Thyroid gland (tissue), 4 donors: ENCODE measurements around the gene COL24A1. TPM values are rescaled to one million over a fixed set of nuclear protein-coding genes. Genes with fewer than 3 reads are reported as not detected.

Experiments
- DNase-seq, 2 donors: peaks; one replicate each; pipeline ENCODE4 v3.0.0-alpha.2; 2019
- H3K27ac ChIP-seq, 3 donors: fragments of 200-600 bp; sonication (generic); 1 replicate in 2 of 3; 2 replicates in 1 of 3; pipeline ENCODE4 v1.5.1; 2016 to 2019; ENCODE audit warnings: mild to moderate bottlenecking in 1 of 3, moderate library complexity in 1 of 3
- H3K27me3 ChIP-seq: fragments of 200-600 bp; sonication (generic); one replicate; pipeline ENCODE4 v1.5.1; 2019
- H3K36me3 ChIP-seq, 2 donors: fragments of 200-600 bp; sonication (generic); one replicate each; pipeline ENCODE4 v1.5.1; 2016 to 2019
- H3K4me1 ChIP-seq, 2 donors: fragments of 200-600 bp; sonication (generic); one replicate each; pipeline ENCODE4 v1.5.1; 2017 to 2019
- H3K4me3 ChIP-seq, 3 donors: fragments of 200-600 bp; sonication (generic); replicated peaks in 1 of 3; 1 replicate in 2 of 3; 2 replicates in 1 of 3; pipeline ENCODE4 v1.5.1; 2016; ENCODE audit warnings: mild to moderate bottlenecking in 1 of 3
- H3K9me3 ChIP-seq: fragments of 200-600 bp; sonication (generic); one replicate; pipeline ENCODE4 v1.5.1; 2017
- CTCF ChIP-seq, 6 experiments: fragments of 200-600 bp in 3 of 6; fragments of 450-650 bp in 3 of 6; sonication (generic) in 3 of 6; IDR thresholded peaks; one replicate each; pipeline ENCODE4 v1.5.1; 2016 to 2019; ENCODE audit warnings: antibody characterized with exemption in 6 of 6, mild to moderate bottlenecking in 2 of 6, inconsistent platforms in 1 of 6, moderate library complexity in 1 of 6
- POLR2A ChIP-seq, 2 donors: fragments of 450-650 bp; IDR thresholded peaks; one replicate each; pipeline ENCODE4 v1.6.1; 2017; ENCODE audit warnings: antibody characterized with exemption in 2 of 2, mild to moderate bottlenecking in 2 of 2, moderate library complexity in 1 of 2
- WGBS, 2 donors: methylation state at CpG; one replicate each; pipeline ENCODE4 v1.1.5; 2017; 5-methylcytosine and 5-hydroxymethylcytosine counted together
- intact Hi-C: fragments of 100-400 bp; cut with DNase I; formaldehyde crosslinking; loops from one replicate; pipeline ENCODE4 v1.15.1; 2023
- total RNA-seq, 4 donors: library from RNA; depleted of rRNA; stranded (reverse); fragments of >200 nt; gene quantifications; one replicate each; pipeline ENCODE4 v1.2.3, GENCODE V29; 2016

COL24A1 gene
- total RNA-seq, 4 donors from 2014 or later, result 0.27 to 0.89 (median 0.46) TPM

GRCh38 chr1:85952460-85952859 lies 204.1 kb downstream of the COL24A1 start:
- Histone ChIP-seq H3K27ac (no peak overlapping the region), H3K36me3 (no peaks in the 10 kb centered on the region), H3K9me3 (no peaks in the 10 kb centered on the region), H3K27me3 (no peaks in the 10 kb centered on the region), H3K4me3 (no peak overlapping the region), H3K4me1 (no peaks in the 10 kb centered on the region)
- WGBS, 2 donors, result 55 to 61% methylated on average over 3 of the region's 3 CpGs
- no peak for DNase-seq
- intact Hi-C loops, result no loop called here
- TF ChIP-seq POLR2A (IDR thresholded peaks at IDR 0.05) (no peak), CTCF (IDR thresholded peaks at IDR 0.05) (no peak)

- intact Hi-C loops, result no loop called here
- no peak for DNase-seq
Measured at GRCh38 chr1:85947186-85947585, 209.4 kb downstream of the COL24A1 start.

GRCh38 chr1:85943945-85944344 lies 212.6 kb downstream of the COL24A1 start:
- no peak for DNase-seq
- TF ChIP-seq CTCF (IDR thresholded peaks at IDR 0.05), result no peak
- TF ChIP-seq POLR2A (IDR thresholded peaks at IDR 0.05), result no peak
- H3K36me3 ChIP-seq, result no peaks in the 10 kb centered on the region
- H3K4me1 ChIP-seq, result no peaks in the 10 kb centered on the region
- 91 to 93% methylated on average over 1 of the region's 1 CpG for WGBS, 2 donors
- intact Hi-C loops, result no loop called here
- no peaks in the 10 kb centered on the region for H3K27me3 ChIP-seq
- H3K4me3 ChIP-seq, result no peak overlapping the region
- H3K27ac ChIP-seq, result no peak overlapping the region
- no peaks in the 10 kb centered on the region for H3K9me3 ChIP-seq

More at GRCh38 chr1:85947186-85947585, 209.4 kb downstream of the COL24A1 start:
- no peaks in the 10 kb centered on the region for H3K9me3 ChIP-seq
- WGBS, 2 donors, result 95 to 97% methylated on average over 2 of the region's 2 CpGs
- H3K36me3 ChIP-seq, result no peaks in the 10 kb centered on the region
- TF ChIP-seq POLR2A (IDR thresholded peaks at IDR 0.05), result no peak
- TF ChIP-seq CTCF (IDR thresholded peaks at IDR 0.05), result no peak
- H3K4me1 ChIP-seq, result no peaks in the 10 kb centered on the region
- H3K4me3 ChIP-seq, result no peak overlapping the region
- H3K27me3 ChIP-seq, result no peaks in the 10 kb centered on the region
- H3K27ac ChIP-seq, result no peak overlapping the region

GRCh38 chr1:85943526-85943925 lies 213.0 kb downstream of the COL24A1 start:
- Histone ChIP-seq H3K4me1 (no peaks in the 10 kb centered on the region), H3K36me3 (no peaks in the 10 kb centered on the region), H3K9me3 (no peaks in the 10 kb centered on the region), H3K4me3 (no peak overlapping the region), H3K27me3 (no peaks in the 10 kb centered on the region), H3K27ac (no peak overlapping the region)
- TF ChIP-seq CTCF (IDR thresholded peaks at IDR 0.05), result no peak
- TF ChIP-seq POLR2A (IDR thresholded peaks at IDR 0.05), result no peak
- intact Hi-C loops, result no loop called here
- 87 to 88% methylated on average over 4 of the region's 4 CpGs for WGBS, 2 donors
- no peak for DNase-seq

- TF ChIP-seq POLR2A (IDR thresholded peaks at IDR 0.05) (no peak), CTCF (IDR thresholded peaks at IDR 0.05) (no peak)
- DNase-seq, result no peak
- H3K4me1 ChIP-seq, result no peaks in the 10 kb centered on the region
- no peaks in the 10 kb centered on the region for H3K36me3 ChIP-seq
- intact Hi-C loops, result no loop called here
- 56 to 71% methylated on average over 2 of the region's 2 CpGs for WGBS, 2 donors
- no peak overlapping the region for H3K4me3 ChIP-seq
- H3K27me3 ChIP-seq, result no peaks in the 10 kb centered on the region
- no peak overlapping the region for H3K27ac ChIP-seq
- no peaks in the 10 kb centered on the region for H3K9me3 ChIP-seq
Measured at GRCh38 chr1:85940656-85941306, 215.8 kb downstream of the COL24A1 start.
